ENCODE measurements around the gene APCDD1L. TPM values are rescaled to one million over a fixed set of nuclear protein-coding genes. Genes with fewer than 3 reads are reported as not detected.

APCDD1L gene
- total and polyA plus RNA-seq, 2 of the 8 experiments (the other 6 are each of a cell fraction or from before 2014, with no cell fraction given): 0.83 to 3.1 TPM

- TF ChIP-seq CEBPB (IDR thresholded peaks at IDR 0.05; ENCODE audit: low read depth, low read length): no peak
- no peak for TF ChIP-seq NRF1 (IDR thresholded peaks at IDR 0.05; ENCODE audit: low read depth, low read length)
- TF ChIP-seq HDAC6 (IDR thresholded peaks at IDR 0.05; ENCODE audit: low read depth, low read length): no peak
- TF ChIP-seq CHD2 (IDR thresholded peaks at IDR 0.05; ENCODE audit: low read length): no peak
- no peak for TF ChIP-seq BACH1 (IDR thresholded peaks at IDR 0.05; ENCODE audit: low read length)
- TF ChIP-seq TCF12 (IDR thresholded peaks at IDR 0.05; ENCODE audit: low read depth, low read length): no peak
Observed at GRCh38 chr20:58518387-58518786, 3.2 kb upstream of the APCDD1L start (continued).
